HG02852 (cell line): ENCODE results near the gene FUT2.
"Not testable (repeated sequence)": the region's sequence is repeated elsewhere in the genome, so short reads cannot be mapped to it uniquely, and the experiment has no call there.

Experiments
- ATAC-seq: cut with Tn5 transposase; IDR thresholded peaks from one replicate; pipeline ENCODE4 v1.9.1; 2021; ENCODE audit warnings: mild to moderate bottlenecking, moderate library complexity; ENCODE audit not compliant: unreplicated experiment

Gene FUT2

DNA sequence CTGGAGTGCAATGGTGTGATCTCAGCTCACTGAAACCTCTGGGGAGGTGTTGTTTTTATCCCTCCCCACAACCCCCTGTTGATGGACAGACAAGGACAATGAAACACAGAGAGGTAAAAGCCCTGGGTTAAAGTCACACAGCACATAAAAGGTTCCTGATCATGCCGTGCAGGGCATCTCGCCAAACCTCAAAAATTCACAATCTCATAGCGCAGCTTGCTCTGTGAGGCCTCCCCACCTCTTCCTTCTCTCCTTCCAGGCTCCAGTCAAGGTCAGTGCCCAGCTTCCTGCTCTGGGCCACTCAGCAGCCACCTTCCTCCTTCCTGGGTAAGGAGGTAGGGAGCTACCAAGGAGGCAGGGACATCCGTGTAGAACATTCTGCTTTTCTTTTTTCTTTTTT, 2.3 kb downstream of the FUT2 start:
- no peak for ATAC-seq

DNA sequence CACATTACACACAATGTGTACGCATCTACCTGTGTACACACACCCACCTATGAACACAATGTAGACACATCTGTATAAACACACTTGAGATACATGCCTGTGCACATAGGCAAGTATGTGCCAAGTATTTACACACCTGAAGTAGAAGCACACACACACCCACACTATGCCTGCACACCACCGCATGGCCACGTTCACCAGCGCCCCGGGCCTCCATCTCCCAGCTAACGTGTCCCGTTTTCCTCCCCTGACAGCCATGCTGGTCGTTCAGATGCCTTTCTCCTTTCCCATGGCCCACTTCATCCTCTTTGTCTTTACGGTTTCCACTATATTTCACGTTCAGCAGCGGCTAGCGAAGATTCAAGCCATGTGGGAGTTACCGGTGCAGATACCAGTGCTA, 6.9 kb downstream of the FUT2 start:
- ATAC-seq, result no peak

DNA sequence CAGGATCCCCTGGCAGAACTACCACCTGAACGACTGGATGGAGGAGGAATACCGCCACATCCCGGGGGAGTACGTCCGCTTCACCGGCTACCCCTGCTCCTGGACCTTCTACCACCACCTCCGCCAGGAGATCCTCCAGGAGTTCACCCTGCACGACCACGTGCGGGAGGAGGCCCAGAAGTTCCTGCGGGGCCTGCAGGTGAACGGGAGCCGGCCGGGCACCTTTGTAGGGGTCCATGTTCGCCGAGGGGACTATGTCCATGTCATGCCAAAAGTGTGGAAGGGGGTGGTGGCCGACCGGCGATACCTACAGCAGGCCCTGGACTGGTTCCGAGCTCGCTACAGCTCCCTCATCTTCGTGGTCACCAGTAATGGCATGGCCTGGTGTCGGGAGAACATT, 7.5 kb downstream of the FUT2 start:
- ATAC-seq, result no peak

DNA sequence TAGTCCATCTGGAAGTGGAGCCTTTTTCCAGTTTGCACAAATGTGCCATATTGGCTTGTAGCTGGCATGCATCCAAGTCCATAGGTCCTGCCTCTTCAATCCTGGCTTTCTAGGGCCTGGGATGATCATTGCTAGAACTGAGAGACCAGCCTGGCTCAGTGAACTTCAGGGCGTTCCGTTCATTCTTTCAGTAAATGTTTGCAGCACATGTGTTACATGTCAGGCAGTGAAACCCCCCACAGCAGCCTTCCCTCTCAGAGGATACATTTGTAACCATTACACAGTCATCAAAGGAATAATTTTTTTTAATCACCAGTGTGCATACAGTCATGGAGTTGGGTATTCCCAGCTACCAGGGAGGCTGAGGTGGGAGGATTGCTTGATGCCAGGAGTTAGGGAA, 9.7 kb downstream of the FUT2 start:
- ATAC-seq, result no peak

DNA sequence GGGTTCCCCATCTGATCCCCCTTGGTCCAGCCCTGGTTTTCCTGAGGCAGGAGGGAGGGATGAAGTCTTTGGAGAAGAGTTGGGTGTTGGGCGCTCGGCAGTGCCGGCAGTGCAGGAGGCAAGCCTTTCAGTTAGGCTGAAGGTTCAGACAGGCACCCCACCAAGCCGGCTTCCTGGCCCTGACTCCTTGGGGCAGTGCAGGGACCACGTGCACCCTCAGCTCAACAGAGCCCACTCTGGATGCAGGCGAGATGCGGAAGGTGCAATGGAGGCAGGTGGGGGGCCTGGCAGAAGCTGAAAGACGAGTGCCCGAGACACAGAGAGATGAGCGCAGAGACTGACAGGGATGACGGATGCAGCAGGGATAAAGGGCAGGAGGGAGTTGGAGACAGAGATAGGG, 12.7 kb downstream of the FUT2 start:
- no peak for ATAC-seq

DNA sequence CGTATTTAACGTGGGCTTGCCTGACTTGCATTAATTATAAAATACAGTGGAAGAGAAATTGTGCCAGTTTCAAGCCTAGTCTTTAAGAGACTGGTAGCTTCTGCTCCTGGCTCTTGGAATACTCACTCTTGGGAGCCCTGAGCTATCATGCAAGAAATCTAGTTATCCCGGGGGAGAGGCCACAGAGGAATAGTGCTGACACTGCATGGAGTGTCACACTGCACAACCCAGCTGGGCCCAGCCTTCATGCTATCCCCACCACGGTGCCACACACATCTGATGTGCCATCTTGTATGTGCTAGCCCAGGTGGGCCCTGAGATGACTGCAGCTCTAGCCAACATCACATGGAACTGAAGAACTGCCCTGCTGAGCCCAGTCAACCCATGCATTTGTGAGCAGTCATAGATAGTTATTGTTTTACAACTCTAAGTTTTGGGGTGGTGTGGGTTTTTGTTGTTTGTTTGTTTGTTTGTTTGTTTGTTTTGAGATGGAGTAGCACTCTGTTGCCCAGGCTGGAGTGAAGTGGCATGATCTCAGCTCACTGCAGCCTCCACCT, 15.4 kb downstream of the FUT2 start:
- ATAC-seq, result no peak

DNA sequence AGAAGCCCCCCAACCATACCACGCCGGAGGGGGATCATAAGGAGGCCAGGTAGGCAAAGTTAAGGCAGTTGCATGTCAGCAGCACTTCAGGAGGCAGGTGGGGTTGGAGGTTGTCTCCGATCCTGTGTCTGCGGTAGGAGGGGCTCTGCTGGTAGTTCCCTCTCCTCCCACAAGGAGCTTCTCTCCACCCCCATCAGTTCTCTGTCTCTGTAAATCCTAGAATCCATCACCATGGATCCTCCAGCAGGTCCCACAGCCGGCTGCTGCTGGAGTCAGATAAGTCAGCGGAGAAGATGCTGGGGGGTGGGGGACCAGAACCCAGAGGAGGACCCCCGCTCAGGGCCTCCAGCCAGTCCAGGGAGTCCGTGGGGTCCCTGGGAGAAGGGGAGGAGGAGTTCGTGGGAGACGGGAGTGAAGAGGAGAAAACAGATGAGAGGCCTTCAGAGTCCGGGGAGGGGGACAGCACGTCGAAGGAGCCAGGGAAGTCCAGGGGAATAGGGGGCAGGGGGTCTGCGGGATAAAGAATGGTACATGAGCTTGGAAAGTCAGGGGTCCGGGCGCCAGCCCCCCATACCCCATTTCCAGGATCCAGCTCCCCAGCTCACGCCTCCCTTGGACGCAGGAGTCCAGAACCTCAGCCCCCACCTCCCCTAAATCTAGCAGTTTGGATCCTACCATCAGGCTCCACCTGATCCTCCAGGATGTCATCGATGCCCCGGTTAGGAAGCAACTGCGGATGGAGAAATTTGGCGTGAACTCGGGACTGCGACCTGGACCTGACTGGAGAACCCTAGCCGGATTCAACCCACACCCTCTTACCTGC, 17.5 kb downstream of the FUT2 start:
- no peak for ATAC-seq

DNA sequence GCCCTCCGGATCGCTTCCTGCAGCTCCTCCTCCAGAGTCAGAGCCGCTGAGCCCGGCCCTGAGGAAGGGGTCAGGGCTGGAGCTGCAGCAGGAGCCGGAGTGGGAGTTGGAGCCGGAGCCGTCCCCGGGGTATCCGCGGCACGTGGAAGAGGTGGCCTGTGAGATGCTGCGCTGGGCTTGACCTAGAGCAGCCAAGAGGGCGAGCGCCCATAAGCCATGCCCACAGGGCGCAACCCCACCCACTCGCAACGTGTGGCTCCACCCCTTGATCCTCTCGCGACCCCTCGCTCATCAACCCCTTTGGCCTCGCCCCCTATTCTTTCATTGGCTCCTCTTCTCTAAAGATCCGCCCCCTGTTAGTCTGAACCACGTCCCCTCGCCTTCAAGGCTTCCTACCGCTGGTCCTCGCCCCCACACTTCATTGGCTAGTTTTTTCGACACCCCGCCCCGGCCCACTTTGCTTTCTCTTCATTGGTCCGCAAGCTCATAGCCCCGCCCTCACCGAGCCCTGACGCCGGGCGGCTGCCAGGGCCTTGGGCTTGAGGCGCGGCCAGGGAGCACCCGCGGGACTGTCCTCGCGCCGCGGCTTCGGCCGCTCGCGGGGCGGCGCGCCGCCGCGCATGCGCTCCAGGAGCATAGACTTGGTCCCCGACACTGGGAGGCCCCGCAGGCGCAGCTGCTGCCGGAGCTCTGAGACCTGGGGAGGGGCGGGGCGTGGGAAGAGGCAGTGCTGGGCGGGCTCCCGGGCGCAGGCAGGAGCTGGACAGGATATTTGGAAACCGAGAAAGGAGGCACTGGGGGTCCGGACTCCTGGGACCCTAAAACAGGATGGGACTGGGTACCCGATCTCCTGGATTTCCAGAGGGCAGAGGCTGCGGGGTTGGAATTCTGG, 18.3 kb downstream of the FUT2 start:
- peak; percentile 85 for ATAC-seq

DNA sequence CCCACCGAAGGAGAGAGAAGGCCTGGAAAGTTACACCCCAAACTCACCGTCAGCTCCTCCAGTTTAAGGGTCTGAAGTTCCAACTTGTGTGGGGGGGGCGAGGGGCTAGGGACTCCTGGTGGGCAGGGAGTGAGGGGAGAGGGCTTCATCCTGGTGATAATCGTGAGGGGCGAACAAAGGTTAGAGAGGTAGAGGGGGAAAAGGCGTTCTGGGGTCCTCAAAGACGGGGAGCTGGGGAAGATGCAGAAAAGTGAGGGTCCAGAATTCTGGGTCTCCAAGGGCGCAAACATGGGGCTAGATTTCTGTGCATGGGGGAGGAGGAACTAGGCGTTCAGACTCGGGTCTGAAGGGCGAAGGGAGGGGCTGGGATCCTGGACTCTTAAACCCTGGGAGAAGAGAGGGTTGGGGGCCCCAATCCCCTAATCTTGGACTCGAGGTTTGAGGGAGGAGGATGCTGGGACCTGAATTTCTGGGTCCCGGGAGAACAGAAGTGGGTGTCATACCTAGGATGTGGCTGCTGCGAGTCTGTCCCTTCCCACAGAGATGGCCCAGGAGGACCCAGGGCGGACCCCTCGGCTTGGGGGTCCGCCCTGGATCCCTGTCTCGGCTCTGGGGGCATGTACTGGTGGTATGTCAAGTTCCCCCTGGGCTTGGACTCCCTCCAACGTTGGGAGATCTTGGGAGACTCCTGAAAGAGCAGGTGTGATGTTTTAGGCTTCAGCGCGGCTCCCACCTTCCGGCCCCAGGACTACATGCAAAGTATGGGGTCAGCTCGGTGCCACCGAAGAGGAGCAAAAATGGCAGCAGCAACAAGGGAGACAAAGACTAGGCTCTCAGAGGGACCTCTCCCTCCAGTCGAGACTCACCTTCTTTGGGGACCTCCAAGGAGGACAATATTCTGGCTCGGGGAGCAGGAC, 19.2 kb downstream of the FUT2 start:
- no peak for ATAC-seq

DNA sequence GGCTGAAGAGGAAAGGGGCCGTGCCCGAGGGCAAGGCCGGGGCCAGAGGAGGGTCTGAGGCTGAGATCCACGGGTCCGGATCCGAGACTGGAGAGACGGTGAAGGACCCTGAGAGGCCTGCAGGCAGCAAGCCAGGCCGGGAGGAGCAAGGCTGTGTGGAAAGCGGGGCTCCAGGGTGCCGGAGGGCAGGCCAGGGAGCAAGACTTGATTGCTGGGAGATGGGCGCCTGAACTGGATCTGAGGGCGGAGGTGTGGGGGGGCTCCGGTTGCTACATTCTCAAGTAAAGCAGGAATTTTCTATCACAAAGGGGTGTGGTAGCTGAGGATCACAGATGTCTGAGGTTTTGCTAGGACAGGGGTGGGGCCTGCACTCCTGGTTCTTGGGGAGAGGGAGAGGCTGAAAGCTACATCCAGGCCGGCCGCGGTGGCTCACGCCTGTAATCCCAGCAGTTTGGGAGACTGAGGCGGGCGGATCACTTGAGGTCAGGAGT, 20.0 kb downstream of the FUT2 start:
- no peak for ATAC-seq

DNA sequence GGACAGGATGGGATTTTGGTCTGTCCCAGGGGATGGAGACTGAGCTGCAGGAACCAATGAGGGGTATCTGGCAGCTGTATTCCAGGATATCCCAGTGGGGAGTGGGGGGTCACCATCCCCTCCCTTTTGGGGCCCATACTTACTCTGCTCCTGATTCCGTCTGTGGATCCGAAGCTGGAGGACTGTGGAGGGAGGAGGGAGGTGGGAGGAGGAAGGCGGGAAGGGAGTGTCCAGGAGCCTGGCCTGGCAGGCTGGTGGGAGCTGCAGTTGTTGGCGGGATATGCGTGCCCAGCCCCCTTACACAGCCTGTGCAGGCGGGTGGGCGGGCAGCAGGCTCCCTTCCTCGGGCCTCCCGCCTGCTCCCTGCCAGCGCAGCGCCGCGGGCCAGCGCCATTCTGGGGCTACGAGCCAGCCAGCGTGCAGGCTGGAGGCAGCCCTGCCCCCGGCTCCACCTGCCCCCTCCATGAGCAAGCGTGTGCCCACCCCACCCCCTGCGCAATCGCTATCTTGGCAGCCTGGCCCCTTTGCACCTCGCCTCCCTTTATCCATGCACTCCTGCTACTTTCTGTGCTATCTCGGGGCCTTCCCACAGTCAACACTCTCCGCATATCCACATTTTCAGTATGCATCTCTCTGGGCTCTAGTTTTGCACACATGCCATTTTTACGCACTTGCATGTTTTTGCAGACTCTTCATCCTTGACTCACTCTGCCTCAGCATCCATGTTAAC, 21.0 kb downstream of the FUT2 start:
- ATAC-seq, result no peak

DNA sequence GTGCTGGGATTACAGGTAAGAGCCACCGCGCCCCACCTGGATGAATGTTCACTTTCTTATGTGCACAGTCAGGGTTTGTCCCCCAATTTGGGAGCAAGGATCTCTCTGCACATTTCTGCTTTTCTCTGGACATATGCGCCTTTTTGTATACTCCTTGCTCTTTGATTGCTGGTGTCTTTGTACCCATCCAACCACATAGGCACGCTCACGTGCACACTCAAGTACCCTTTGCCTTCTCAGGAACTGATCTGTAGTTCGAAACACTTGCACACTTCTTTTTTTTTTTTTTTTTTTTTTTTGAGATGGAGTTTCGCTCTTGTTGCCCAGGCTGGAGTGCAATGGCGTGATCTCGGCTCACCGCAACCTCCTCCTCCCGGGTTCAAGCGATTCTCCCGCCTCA, 22.3 kb downstream of the FUT2 start:
- ATAC-seq, result not testable (repeated sequence)

DNA sequence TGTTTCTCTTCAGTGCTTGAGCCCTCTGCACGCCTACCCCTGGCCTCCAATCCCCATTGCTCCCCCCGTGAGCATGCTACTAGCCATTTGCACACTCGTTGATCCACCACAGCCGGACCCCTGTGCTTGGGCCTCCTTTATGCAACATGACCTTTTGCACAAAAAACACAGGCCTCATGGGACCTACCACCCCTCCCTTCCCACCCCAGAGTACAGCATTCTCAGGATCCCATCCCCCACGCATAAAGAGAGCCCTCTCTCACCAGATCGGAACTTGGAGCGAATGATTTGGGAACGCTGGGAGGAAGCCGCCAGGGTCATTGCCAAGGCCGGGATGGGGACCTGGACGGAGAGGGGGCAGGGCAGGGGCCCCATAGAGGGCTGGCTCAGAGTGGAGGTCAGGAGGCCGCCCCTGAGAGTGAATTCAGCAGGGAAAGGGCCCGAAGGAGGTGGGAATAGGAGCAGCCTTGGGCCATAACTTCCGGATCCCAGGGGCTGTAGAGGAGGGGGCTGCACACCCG, 23.0 kb downstream of the FUT2 start:
- no peak for ATAC-seq

DNA sequence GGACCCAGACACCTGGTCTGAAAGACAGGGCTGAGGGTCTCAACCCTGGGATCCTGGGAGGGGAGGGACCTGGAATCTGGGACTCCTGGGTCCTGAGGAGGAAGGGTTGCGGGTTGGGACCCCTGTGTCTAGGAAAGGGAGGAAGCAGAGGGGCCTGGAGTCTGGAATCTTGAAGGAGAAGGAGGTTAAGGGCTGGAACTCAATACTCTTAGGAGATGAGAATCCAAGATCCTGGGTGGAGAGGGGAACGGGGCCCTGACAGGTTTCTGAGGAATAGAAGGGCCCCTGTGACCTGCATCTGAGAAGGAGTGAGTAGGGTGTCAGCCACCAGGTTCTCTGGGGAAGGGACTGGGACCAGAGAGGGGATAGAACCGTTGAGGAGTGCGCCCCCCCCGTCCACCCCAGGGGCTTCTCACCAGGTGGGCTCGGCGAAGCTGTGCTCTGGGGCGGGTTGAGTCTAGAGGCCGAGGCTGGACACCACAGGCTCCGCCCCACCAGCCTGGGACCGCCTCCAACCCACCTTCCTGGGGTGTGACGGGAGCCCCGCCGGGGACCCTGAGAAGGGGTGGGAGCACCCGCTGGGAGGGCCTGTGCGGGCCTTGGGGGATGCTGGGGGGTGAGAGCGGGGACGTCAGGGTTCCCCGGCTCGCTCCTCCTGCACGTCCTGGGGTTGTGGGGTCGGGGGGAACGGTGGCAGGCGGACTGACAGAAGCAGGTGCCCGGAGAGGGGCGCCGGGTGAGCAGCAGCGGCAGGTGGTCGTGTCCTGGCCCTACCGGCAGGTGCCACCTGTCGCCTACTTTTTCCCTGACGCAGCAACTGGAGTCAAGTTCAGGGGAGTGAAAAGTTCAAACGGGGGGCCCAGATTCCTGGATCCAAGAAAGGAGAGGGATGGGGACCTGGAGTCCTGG, 23.7 kb downstream of the FUT2 start, which contains the start of gene MAMSTR:
Gene MAMSTR, minus strand, starts transcription at position 463 of the 909 bp plus-strand sequence. CDS start 694 bp downstream, outside the sequence.
- no peak for ATAC-seq

DNA sequence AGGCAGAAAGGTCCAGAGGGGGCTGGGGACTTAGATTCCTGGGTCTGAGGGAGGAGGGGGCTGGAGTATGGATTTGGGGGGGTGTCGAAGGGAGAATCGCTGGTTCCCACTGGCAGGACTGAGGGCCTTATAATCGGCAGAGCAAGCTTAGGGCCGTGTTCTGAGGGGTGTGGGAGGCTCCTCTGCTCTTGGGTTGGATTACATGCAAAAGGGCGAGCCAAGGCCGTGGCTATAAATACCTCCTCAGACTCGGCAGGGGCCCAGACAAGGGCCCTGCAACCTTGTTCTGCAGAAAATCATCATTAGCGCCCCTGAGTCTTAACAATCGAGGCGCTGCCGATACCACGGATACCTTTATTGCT, 24.5 kb downstream of the FUT2 start:
- peak; percentile 23 for ATAC-seq

DNA sequence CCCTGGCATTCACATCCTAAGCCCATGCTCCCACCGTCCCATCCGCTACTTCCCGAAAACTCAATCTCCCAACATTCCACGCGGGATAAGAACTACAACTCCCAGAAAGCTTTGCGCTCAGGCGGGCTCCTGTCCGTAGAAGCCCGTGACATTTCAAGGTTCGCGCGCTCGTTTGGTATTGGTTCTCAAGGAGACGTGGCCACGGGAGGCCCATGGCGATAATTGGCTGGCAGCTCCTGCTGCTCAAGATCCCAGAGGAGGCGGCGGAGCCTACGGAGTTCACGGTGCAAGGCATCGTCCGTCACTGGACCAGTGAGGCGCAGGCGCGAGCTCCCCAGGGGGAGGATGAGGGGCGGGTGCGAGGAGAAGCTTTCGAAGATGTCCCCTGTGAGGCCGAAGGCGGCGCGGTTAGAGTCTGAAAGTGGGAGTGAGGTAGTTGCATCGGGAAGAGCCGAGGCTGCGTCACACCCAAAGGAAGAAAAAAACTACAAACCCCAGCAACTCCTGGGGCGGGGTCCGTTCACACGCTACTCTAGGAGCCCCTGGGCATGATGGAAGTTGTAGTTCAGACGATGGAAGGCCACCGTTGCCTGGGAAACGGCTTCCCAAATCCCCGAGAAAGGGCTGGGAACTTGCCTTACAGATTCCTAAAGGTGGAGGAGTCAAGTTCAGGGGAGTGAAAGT, 25.0 kb downstream of the FUT2 start:
- peak; percentile 74 for ATAC-seq

DNA sequence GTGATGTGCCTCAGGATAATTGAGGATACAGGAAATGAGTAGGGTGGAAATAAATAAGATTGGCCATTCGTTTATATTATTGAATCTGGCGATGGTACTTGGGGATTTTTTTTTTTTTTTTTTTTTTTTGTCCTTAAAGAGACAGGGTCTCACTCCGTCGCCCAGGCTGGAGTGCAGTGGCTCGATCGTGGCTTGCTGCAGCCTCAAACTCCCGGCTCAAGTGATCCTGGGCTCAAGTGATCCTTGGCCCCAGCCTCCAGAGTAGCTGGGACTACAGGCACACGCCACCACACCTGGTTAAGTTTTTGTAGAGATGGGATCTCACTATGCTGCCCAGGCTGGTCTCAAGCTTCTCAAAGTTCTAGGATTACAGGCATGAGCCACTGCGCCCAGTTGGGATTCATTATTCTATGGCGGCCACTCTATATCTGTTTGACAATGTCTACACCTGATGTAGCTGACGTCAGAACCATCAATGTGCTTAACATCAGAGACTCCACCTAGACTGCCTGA, 26.5 kb downstream of the FUT2 start:
- no peak for ATAC-seq
